AG09309 (cell line): ENCODE data around the gene EFHC2.

Experiments
- DNase-seq: peaks from one replicate; pipeline ENCODE4 v3.0.0-alpha.2; 2010; ENCODE audit warnings: low read depth
- H3K4me3 ChIP-seq: 2 replicates; pipeline ENCODE4 v1.5.1; 2011; ENCODE audit warnings: mild to moderate bottlenecking, low read depth, low read length, moderate library complexity; ENCODE audit not compliant: control insufficient read depth
- CTCF ChIP-seq: IDR thresholded peaks from 2 replicates; pipeline ENCODE4 v1.5.1; 2011; ENCODE audit warnings: mild to moderate bottlenecking, low read depth, low read length, inconsistent platforms; ENCODE audit not compliant: insufficient read depth, control insufficient read depth; ENCODE audit errors: missing control alignments

Gene EFHC2

GRCh38 chrX:44106864-44107263, 236.6 kb downstream of the EFHC2 start:
- H3K4me3 ChIP-seq: no peak overlapping the region
- no peak for DNase-seq
- TF ChIP-seq CTCF: no peak

GRCh38 chrX:44105228-44105913, 238.1 kb downstream of the EFHC2 start:
- TF ChIP-seq CTCF: no peak
- DNase-seq: no peak
- no peak overlapping the region for H3K4me3 ChIP-seq

- no peak overlapping the region for H3K4me3 ChIP-seq
- DNase-seq: no peak
- no peak for TF ChIP-seq CTCF
These were observed 238.8 kb downstream of the EFHC2 start for GRCh38 chrX:44104699-44105098.

GRCh38 chrX:44101281-44101680, 242.2 kb downstream of the EFHC2 start:
- H3K4me3 ChIP-seq: no peak overlapping the region
- TF ChIP-seq CTCF: no peak

GRCh38 chrX:44099366-44099765, 244.1 kb downstream of the EFHC2 start:
- no peak overlapping the region for H3K4me3 ChIP-seq
- no peak for DNase-seq
- TF ChIP-seq CTCF: no peak

More at GRCh38 chrX:44101281-44101680, 242.2 kb downstream of the EFHC2 start:
- DNase-seq: no peak
